HepG2 (cell line): ENCODE data around the gene DTNB. TPM values are rescaled to one million over a fixed set of nuclear protein-coding genes. Genes with fewer than 3 reads are reported as not detected.

Experiments
- ATAC-seq: fragments of 200-7000 bp; cut with Tn5 transposase; 3 replicates; pipeline ENCODE4 v1.9.1; 2020; ENCODE audit warnings: mild to moderate bottlenecking, moderate library complexity
- BruUV-seq: library from RNA; stranded (reverse); fragments of 400-500 nt; replicated peaks from 2 replicates; lab custom pipeline; 2021; lab: Mats Ljungman, UMichigan
- CTCF ChIA-PET: fragments of 300-600 bp; formaldehyde crosslinking; extraction: SDS; loops from one replicate; lab custom pipeline; 2021; ENCODE audit warnings: low total read pairs, inconsistent platforms, low intra/inter-chr PET ratio; lab: Yijun Ruan, JAX
- POLR2A ChIA-PET: fragments of 350-600 bp; sonication (Branson Sonifier 250); formaldehyde crosslinking; loops from one replicate; lab custom pipeline; 2020; ENCODE audit warnings: antibody characterized with exemption, inconsistent platforms; lab: Yijun Ruan, JAX
- DNase-seq: peaks from one replicate; pipeline ENCODE4 v3.0.0-alpha.2; 2015; ENCODE audit warnings: low spot score
- FAIRE-seq: peaks from 3 replicates; lab custom pipeline; 2011; peaks lifted over from hg19 to GRCh38; lab: Jason Lieb, UNC
- H2AFZ ChIP-seq: one replicate; pipeline ENCODE4 v1.6.1; 2011; ENCODE audit warnings: low read length, inconsistent platforms
- H3K27ac ChIP-seq: fragments of 300-600 bp; 3 replicates; pipeline ENCODE4 v1.8.0; 2011; ENCODE audit warnings: mixed run types, mild to moderate bottlenecking, mixed read lengths, low read length, inconsistent platforms; ENCODE audit not compliant: insufficient read depth; ENCODE audit errors: extremely low read length
- H3K27me3 ChIP-seq, 2 experiments: fragments of 200-600 bp in 1 of 2; 2 replicates in 1 of 2; 3 replicates in 1 of 2; pipeline versions ENCODE4 v1.6.0 to v1.8.0; 2011; ENCODE audit warnings: low read length in 2 of 2, mild to moderate bottlenecking in 2 of 2, moderate library complexity in 2 of 2, inconsistent platforms in 1 of 2; ENCODE audit not compliant: insufficient read depth in 2 of 2, control insufficient read depth in 1 of 2
- H3K36me3 ChIP-seq, 2 experiments: fragments of 200-600 bp in 1 of 2; replicated peaks in 1 of 2; 2 replicates in 1 of 2; 3 replicates in 1 of 2; pipeline versions ENCODE4 v1.5.1 to v1.8.0; 2011; ENCODE audit warnings: low read length in 2 of 2, inconsistent platforms in 1 of 2; ENCODE audit not compliant: insufficient read depth in 2 of 2, control insufficient read depth in 1 of 2
- H3K4me1 ChIP-seq: 2 replicates; pipeline ENCODE4 v1.5.1; 2012; ENCODE audit warnings: low read length, inconsistent platforms; ENCODE audit not compliant: insufficient read depth
- H3K4me2 ChIP-seq: 2 replicates; pipeline ENCODE4 v1.6.0; 2011; ENCODE audit warnings: low read depth, low read length, inconsistent platforms
- H3K4me3 ChIP-seq, 3 experiments: fragments of 200-600 bp in 1 of 3; sonication (generic), shearing (Covaris generic) in 1 of 3; replicated peaks in 1 of 3; 2 replicates each; pipeline ENCODE4 v1.5.1; 2011 to 2016; ENCODE audit warnings: low read length in 3 of 3, inconsistent platforms in 2 of 3, low read depth in 2 of 3, mild to moderate bottlenecking in 2 of 3, control low read depth in 1 of 3, mixed read lengths in 1 of 3; ENCODE audit not compliant: insufficient read depth in 1 of 3
- H3K79me2 ChIP-seq: one replicate; pipeline ENCODE4 v1.6.1; 2011; ENCODE audit warnings: low read length, inconsistent platforms; ENCODE audit not compliant: insufficient read depth
- H3K9ac ChIP-seq: 2 replicates; pipeline ENCODE4 v1.6.0; 2011; ENCODE audit warnings: mild to moderate bottlenecking, low read depth, low read length, inconsistent platforms; ENCODE audit not compliant: insufficient read depth
- H3K9me3 ChIP-seq: 2 replicates; pipeline ENCODE4 v1.5.1; 2012; ENCODE audit warnings: mild to moderate bottlenecking, low read length
- H4K20me1 ChIP-seq: 2 replicates; pipeline ENCODE4 v1.6.0; 2011; ENCODE audit warnings: inconsistent platforms, mild to moderate bottlenecking, low read length, moderate library complexity; ENCODE audit not compliant: insufficient read depth
- CEBPG ChIP-seq: IDR thresholded peaks from 2 replicates; pipeline ENCODE4 v1.6.1; 2016
- ELF4 ChIP-seq: sonication (generic); formaldehyde crosslinking; IDR thresholded peaks from 2 replicates; pipeline ENCODE4 v1.5.0; 2020; ENCODE audit warnings: missing genetic modification reagents, mild to moderate bottlenecking, moderate library complexity, borderline replicate concordance
- KAT2B ChIP-seq: fragments of 150-350 bp; IDR thresholded peaks from 2 replicates; pipeline ENCODE4 v1.6.1; 2014; ENCODE audit warnings: low read depth, low read length, borderline replicate concordance
- MEF2D ChIP-seq: sonication (generic); formaldehyde crosslinking; IDR thresholded peaks from 2 replicates; pipeline ENCODE4 v1.5.1; 2020; ENCODE audit warnings: mild to moderate bottlenecking, missing genetic modification reagents
- MIER2 ChIP-seq: IDR thresholded peaks from 2 replicates; pipeline ENCODE4 v1.6.1; 2016; ENCODE audit warnings: missing biosample characterization, missing genetic modification reagents
- MIER3 ChIP-seq: IDR thresholded peaks from 2 replicates; pipeline ENCODE4 v1.6.1; 2016; ENCODE audit warnings: missing compliant biosample characterization, borderline replicate concordance
- POGZ ChIP-seq: sonication (generic); formaldehyde crosslinking; IDR thresholded peaks from 2 replicates; pipeline ENCODE4 v1.4.0; 2020; ENCODE audit warnings: mild to moderate bottlenecking, missing genetic modification reagents
- REL ChIP-seq: sonication (generic); formaldehyde crosslinking; conservative IDR thresholded peaks from 2 replicates; pipeline ENCODE4 v1.8.0; 2022; ENCODE audit warnings: mild to moderate bottlenecking, missing genetic modification reagents, moderate library complexity
- SMAD9 ChIP-seq: sonication (generic); formaldehyde crosslinking; IDR thresholded peaks from 2 replicates; pipeline ENCODE4 v1.5.1; 2020; ENCODE audit warnings: mild to moderate bottlenecking, missing genetic modification reagents
- STAG1 ChIP-seq: sonication (generic); formaldehyde crosslinking; IDR thresholded peaks from 2 replicates; pipeline ENCODE4 v1.4.0; 2020; ENCODE audit warnings: missing genetic modification reagents
- TGIF2 ChIP-seq: IDR thresholded peaks from 2 replicates; pipeline ENCODE4 v1.6.1; 2016; ENCODE audit warnings: control low read depth, missing compliant biosample characterization
- ZC3H13 ChIP-seq: sonication (generic); formaldehyde crosslinking; IDR thresholded peaks from 2 replicates; pipeline ENCODE4 v1.8.1; 2023; ENCODE audit warnings: mild to moderate bottlenecking, missing genetic modification reagents, moderate library complexity
- ZNF460 ChIP-seq: sonication (generic); formaldehyde crosslinking; IDR thresholded peaks from 2 replicates; pipeline ENCODE4 v1.5.1; 2020; ENCODE audit warnings: missing genetic modification reagents, mild to moderate bottlenecking, borderline replicate concordance
- ZNF747 ChIP-seq: sonication (generic); formaldehyde crosslinking; IDR thresholded peaks from 2 replicates; pipeline ENCODE4 v1.8.1; 2023; ENCODE audit warnings: missing genetic modification reagents, mild to moderate bottlenecking, borderline replicate concordance
- ZNF782 ChIP-seq: sonication (generic); formaldehyde crosslinking; IDR thresholded peaks from 2 replicates; pipeline ENCODE4 v1.4.0; 2020; ENCODE audit warnings: missing genetic modification reagents, mild to moderate bottlenecking, borderline replicate concordance
- WGBS: methylation state at CpG from one replicate; pipeline ENCODE4 v1.1.6; 2017; ENCODE audit warnings: low lambda C conversion rate; 5-methylcytosine and 5-hydroxymethylcytosine counted together
- in situ Hi-C: cut with HindIII; loops from 2 replicates; pipeline ENCODE4 v1.10.0; 2017; ENCODE audit warnings: low pct_unique_long_range_greater_than_20kb; ENCODE audit not compliant: extremely low pct_ligation_motif_present
- intact Hi-C: fragments of 100-400 bp; cut with micrococcal nuclease; formaldehyde crosslinking; loops from one replicate; pipeline ENCODE4 v1.10.0; 2022; ENCODE audit not compliant: unreplicated experiment
- polyA plus RNA-seq, 8 experiments: library from polyadenylated mRNA; depleted of rRNA in 3 of 8; stranded (reverse) in 7 of 8; unstranded in 1 of 8; fragments of >200 nt; fragmentation: Illumina TruSeq in 4 of 8; extraction: Trizol in 4 of 8; gene quantifications; 2 replicates each; pipeline versions ENCODE4 v1.2.1 to v1.2.3, GENCODE V29; 2011 to 2016; ENCODE audit warnings: low read depth in 4 of 8, missing spikeins in 1 of 8, mixed read lengths in 1 of 8; ENCODE audit not compliant: insufficient read depth in 1 of 8
- total RNA-seq, 5 experiments: library from RNA; depleted of rRNA; stranded (reverse); fragments of >200 nt; fragmentation: Illumina TruSeq; extraction: Trizol; gene quantifications; 2 replicates each; pipeline ENCODE4 v1.2.3, GENCODE V29; 2016; ENCODE audit warnings: low read depth in 1 of 5
- TF ChIP-seq, protein P1 (sequence below): sonication (generic); formaldehyde crosslinking; IDR thresholded peaks from 2 replicates; pipeline ENCODE4 v1.5.0; 2020; ENCODE audit warnings: missing genetic modification reagents
- TF ChIP-seq, protein P2 (sequence below): sonication (generic); formaldehyde crosslinking; IDR thresholded peaks from 2 replicates; pipeline ENCODE4 v1.8.0; 2022; ENCODE audit warnings: mild to moderate bottlenecking, missing genetic modification reagents; ENCODE audit not compliant: insufficient replicate concordance
- TF ChIP-seq, protein P3 (sequence below): sonication (generic); formaldehyde crosslinking; IDR thresholded peaks from 2 replicates; pipeline ENCODE4 v1.5.0; 2020; ENCODE audit warnings: mild to moderate bottlenecking, low read depth, missing genetic modification reagents, borderline replicate concordance
- TF ChIP-seq, protein P4 (sequence below): sonication (generic); formaldehyde crosslinking; IDR thresholded peaks from 2 replicates; pipeline ENCODE4 v1.4.0; 2020; ENCODE audit warnings: missing genetic modification reagents

Gene DTNB
- total and polyA plus RNA-seq, 2 of the 13 experiments (the other 11 are each of a cell fraction or from before 2014, with no cell fraction given): 14.4 to 23.9 TPM

DNA sequence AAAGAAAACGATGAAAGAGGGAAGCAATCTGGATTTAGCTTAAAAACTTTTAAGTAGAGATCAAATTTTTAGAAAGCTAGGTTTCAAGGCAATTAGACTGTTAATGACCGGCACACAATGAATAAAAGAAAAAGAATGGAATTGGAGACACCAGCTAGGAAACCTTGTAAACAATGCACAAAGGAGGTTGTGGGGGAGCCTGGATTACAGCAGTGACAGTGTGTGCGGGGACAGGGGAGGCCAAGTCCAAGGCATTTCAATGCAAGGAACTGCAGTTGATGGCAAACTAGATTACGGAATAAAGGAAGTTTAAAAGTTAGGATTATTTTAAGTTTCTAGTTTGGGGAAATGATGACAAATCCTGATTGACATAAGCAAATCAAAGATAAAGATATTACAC is 74.5 kb downstream of the DTNB start:
- no peak for ATAC-seq

DNA sequence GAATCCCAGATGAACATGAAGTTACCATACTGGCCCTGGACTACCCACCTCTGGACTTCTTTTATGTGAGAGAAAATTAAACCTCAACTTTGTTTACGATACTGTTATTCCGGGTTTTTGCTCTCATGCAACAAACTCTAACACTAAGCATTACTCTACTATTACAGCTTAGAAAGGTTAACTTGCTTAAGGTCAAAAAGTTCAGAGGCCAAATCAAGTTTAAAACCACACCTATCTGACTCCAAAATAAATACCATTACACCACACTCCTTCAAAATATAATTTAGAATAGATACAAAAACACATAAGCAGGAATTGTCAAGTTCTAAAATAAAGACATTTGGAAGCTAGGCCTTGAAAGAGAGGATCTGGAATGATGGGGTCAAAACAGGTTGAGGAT is 75.0 kb downstream of the DTNB start:
- no peak for ATAC-seq
- in situ Hi-C loops: no loop called here
- H3K4me2 ChIP-seq: no peak overlapping the region
- no peaks in the 10 kb centered on the region for H3K27me3 ChIP-seq
- CTCF ChIA-PET: no interaction called here
- no peak overlapping the region for H3K9ac ChIP-seq
- no peak for FAIRE-seq
- BruUV-seq: no TSS peak
- no peaks in the 10 kb centered on the region for H3K9me3 ChIP-seq
- 100% methylated on average over 2 of the region's 2 CpGs for WGBS
- intact Hi-C loops: no loop called here
- H3K4me3 ChIP-seq: no peak overlapping the region
- no peak overlapping the region for H2AFZ ChIP-seq
- no peak overlapping the region for H3K27ac ChIP-seq
- H3K79me2 ChIP-seq: no peaks in the 10 kb centered on the region
- no peaks in the 10 kb centered on the region for H3K36me3 ChIP-seq
- POLR2A ChIA-PET: no interaction called here
- no peaks in the 10 kb centered on the region for H3K4me1 ChIP-seq
- DNase-seq: no peak
- H4K20me1 ChIP-seq: no peaks in the 10 kb centered on the region
- TF ChIP-seq TGIF2 (CRISPR knock-in tag): no peak
- no peak for TF ChIP-seq CEBPG (CRISPR knock-in tag)
- no peak for TF ChIP-seq MEF2D (CRISPR knock-in tag)
- TF ChIP-seq ZNF782 (CRISPR knock-in tag): no peak
- no peak for TF ChIP-seq POGZ (CRISPR knock-in tag)
- TF ChIP-seq, protein P1, sequence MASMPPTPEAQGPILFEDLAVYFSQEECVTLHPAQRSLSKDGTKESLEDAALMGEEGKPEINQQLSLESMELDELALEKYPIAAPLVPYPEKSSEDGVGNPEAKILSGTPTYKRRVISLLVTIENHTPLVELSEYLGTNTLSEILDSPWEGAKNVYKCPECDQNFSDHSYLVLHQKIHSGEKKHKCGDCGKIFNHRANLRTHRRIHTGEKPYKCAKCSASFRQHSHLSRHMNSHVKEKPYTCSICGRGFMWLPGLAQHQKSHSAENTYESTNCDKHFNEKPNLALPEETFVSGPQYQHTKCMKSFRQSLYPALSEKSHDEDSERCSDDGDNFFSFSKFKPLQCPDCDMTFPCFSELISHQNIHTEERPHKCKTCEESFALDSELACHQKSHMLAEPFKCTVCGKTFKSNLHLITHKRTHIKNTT (CRISPR knock-in tag): no peak
- no peak for TF ChIP-seq SMAD9 (CRISPR knock-in tag)
- TF ChIP-seq, protein P2, sequence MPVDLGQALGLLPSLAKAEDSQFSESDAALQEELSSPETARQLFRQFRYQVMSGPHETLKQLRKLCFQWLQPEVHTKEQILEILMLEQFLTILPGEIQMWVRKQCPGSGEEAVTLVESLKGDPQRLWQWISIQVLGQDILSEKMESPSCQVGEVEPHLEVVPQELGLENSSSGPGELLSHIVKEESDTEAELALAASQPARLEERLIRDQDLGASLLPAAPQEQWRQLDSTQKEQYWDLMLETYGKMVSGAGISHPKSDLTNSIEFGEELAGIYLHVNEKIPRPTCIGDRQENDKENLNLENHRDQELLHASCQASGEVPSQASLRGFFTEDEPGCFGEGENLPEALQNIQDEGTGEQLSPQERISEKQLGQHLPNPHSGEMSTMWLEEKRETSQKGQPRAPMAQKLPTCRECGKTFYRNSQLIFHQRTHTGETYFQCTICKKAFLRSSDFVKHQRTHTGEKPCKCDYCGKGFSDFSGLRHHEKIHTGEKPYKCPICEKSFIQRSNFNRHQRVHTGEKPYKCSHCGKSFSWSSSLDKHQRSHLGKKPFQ (CRISPR knock-in tag): no peak
- TF ChIP-seq ZNF747 (CRISPR knock-in tag): no peak

More for the DNA sequence above, 74.5 kb downstream of the DTNB start:
- Histone ChIP-seq H3K79me2 (no peaks in the 10 kb centered on the region), H3K36me3 (no peaks in the 10 kb centered on the region), H3K27ac (no peak overlapping the region), H3K4me1 (no peaks in the 10 kb centered on the region), H3K27me3 (no peaks in the 10 kb centered on the region), H4K20me1 (no peaks in the 10 kb centered on the region), H3K9me3 (no peaks in the 10 kb centered on the region), H3K4me3 (no peak overlapping the region), H3K9ac (no peak overlapping the region), H2AFZ (no peak overlapping the region), H3K4me2 (no peak overlapping the region)
- ChIA-PET CTCF (no interaction called here), POLR2A (no interaction called here)
- FAIRE-seq: no peak
- no peak for DNase-seq
- 77% methylated on average over 4 of the region's 4 CpGs for WGBS
- TF ChIP-seq MIER2 (CRISPR knock-in tag) (no peak), STAG1 (CRISPR knock-in tag) (no peak), KAT2B (no peak), MIER3 (CRISPR knock-in tag) (no peak), ELF4 (CRISPR knock-in tag) (no peak), ZC3H13 (CRISPR knock-in tag) (no peak), REL (CRISPR knock-in tag) (no peak), ZNF460 (CRISPR knock-in tag) (no peak)
- TF ChIP-seq, protein P3, sequence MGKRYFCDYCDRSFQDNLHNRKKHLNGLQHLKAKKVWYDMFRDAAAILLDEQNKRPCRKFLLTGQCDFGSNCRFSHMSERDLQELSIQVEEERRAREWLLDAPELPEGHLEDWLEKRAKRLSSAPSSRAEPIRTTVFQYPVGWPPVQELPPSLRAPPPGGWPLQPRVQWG (CRISPR knock-in tag): no peak
- TF ChIP-seq, protein P4, sequence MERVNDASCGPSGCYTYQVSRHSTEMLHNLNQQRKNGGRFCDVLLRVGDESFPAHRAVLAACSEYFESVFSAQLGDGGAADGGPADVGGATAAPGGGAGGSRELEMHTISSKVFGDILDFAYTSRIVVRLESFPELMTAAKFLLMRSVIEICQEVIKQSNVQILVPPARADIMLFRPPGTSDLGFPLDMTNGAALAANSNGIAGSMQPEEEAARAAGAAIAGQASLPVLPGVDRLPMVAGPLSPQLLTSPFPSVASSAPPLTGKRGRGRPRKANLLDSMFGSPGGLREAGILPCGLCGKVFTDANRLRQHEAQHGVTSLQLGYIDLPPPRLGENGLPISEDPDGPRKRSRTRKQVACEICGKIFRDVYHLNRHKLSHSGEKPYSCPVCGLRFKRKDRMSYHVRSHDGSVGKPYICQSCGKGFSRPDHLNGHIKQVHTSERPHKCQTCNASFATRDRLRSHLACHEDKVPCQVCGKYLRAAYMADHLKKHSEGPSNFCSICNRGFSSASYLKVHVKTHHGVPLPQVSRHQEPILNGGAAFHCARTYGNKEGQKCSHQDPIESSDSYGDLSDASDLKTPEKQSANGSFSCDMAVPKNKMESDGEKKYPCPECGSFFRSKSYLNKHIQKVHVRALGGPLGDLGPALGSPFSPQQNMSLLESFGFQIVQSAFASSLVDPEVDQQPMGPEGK (CRISPR knock-in tag): no peak
- intact Hi-C loops: no loop called here
- BruUV-seq: no TSS peak
- in situ Hi-C loops: no loop called here
